Duodenal mucosa (tissue), 2 donors: ENCODE measurements around the gene GGCX.
"Not testable (repeated sequence)": the region's sequence is repeated elsewhere in the genome, so short reads cannot be mapped to it uniquely, and the experiment has no call there.

Source experiments
- H3K27ac ChIP-seq: one replicate; pipeline ENCODE4 v1.7.0; 2013; ENCODE audit warnings: low read depth, low read length
- H3K27me3 ChIP-seq, 2 donors: one replicate each; pipeline ENCODE4 v1.7.0; 2013; ENCODE audit warnings: low read length in 2 of 2, control low read depth in 1 of 2; ENCODE audit not compliant: insufficient read depth in 2 of 2, control insufficient read depth in 1 of 2
- H3K36me3 ChIP-seq, 2 donors: one replicate each; pipeline ENCODE4 v1.7.0; 2013; ENCODE audit warnings: low read length in 2 of 2, control low read depth in 1 of 2; ENCODE audit not compliant: insufficient read depth in 2 of 2, control insufficient read depth in 1 of 2
- H3K4me1 ChIP-seq, 2 donors: one replicate each; pipeline ENCODE4 v1.7.0; 2013; ENCODE audit warnings: low read length in 2 of 2, control low read depth in 1 of 2; ENCODE audit not compliant: insufficient read depth in 2 of 2, control insufficient read depth in 1 of 2
- H3K4me3 ChIP-seq, 2 donors: one replicate each; pipeline ENCODE4 v1.7.0; 2013; ENCODE audit warnings: low read length in 2 of 2, low read depth in 1 of 2
- H3K9ac ChIP-seq, 2 donors: one replicate each; pipeline ENCODE4 v1.7.0; 2013; ENCODE audit warnings: low read length in 2 of 2, low read depth in 1 of 2
- H3K9me3 ChIP-seq, 2 donors: one replicate each; pipeline ENCODE4 v1.7.0; 2013; ENCODE audit warnings: low read length in 2 of 2, control low read depth in 1 of 2; ENCODE audit not compliant: control insufficient read depth in 1 of 2

GGCX gene

DNA sequence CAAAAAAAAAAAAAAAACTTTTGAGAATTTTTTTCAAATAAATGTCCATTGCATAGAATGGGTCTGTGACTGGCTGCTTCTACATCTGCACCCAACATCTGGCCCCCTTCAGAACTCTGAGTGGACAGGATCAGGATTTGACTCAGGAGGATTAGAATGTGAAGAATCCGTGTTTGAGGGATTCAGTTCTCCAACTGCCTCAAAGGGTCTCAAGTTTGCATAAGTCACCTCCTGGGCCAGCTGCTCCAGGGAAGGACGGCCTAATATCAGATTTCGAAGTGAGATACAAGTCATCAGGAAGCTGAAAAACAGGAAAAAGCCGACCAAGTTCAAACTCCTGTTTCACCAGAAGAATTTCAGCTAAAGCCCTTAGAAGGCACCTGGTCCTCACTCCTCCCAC lies 11.5 kb downstream of the GGCX start:
- H3K27ac ChIP-seq, result peak overlapping the region; percentile 27
- no peaks in the 10 kb centered on the region for H3K9me3 ChIP-seq
- no peak overlapping the region for H3K4me3 ChIP-seq
- H3K4me1 ChIP-seq, result peaks cover 0 to 4% of the 10 kb centered on the region in 2 donors
- peaks cover 50 to 66% of the 10 kb centered on the region in 2 donors for H3K36me3 ChIP-seq
- no peak overlapping the region for H3K9ac ChIP-seq
- H3K27me3 ChIP-seq, result no peaks in the 10 kb centered on the region

DNA sequence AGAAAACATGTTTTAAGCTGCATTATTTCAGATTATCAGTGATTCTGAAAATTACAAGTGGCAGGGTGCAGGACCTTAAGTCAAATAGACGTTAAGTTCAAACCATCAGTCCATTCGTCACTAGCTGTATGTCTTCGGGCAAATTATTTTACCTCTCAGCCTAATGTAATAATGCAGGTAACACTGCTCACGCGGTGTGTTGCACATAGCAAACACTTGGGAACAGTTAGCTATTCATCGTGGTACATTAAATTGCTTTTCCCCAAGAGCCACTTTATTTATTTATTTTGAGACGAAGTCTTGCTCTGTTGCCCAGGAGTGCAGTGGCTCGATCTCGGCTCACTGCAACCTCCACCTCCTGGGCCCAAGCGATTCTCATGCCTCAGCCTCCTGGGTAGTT lies 12.2 kb downstream of the GGCX start:
- Histone ChIP-seq H3K9me3 (no peaks in the 10 kb centered on the region), H3K36me3 (peaks cover 44 to 68% of the 10 kb centered on the region in 2 donors), H3K27ac (no peak overlapping the region), H3K4me1 (peaks cover 0 to 4% of the 10 kb centered on the region in 2 donors), H3K4me3 (no peak overlapping the region), H3K27me3 (no peaks in the 10 kb centered on the region), H3K9ac (no peak overlapping the region)

DNA sequence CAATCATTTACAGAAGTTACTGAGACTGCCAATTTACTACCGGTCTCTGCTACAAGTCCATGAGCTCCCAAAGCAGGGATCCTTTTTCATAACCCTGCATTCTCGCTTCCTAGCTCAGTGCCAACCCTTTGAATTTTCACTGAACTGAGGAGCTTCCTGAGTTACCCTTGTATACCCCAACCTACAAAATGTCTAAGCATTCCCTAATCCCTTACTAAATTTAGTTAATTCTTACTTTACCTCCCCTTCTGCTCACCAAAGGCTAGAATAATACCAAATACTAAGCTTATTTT lies 12.7 kb downstream of the GGCX start:
- no peaks in the 10 kb centered on the region for H3K27me3 ChIP-seq
- no peak overlapping the region for H3K4me3 ChIP-seq
- no peak overlapping the region for H3K9ac ChIP-seq
- peaks cover 0 to 4% of the 10 kb centered on the region in 2 donors for H3K4me1 ChIP-seq
- H3K27ac ChIP-seq, result no peak overlapping the region
- peaks cover 41 to 70% of the 10 kb centered on the region in 2 donors for H3K36me3 ChIP-seq
- no peaks in the 10 kb centered on the region for H3K9me3 ChIP-seq

DNA sequence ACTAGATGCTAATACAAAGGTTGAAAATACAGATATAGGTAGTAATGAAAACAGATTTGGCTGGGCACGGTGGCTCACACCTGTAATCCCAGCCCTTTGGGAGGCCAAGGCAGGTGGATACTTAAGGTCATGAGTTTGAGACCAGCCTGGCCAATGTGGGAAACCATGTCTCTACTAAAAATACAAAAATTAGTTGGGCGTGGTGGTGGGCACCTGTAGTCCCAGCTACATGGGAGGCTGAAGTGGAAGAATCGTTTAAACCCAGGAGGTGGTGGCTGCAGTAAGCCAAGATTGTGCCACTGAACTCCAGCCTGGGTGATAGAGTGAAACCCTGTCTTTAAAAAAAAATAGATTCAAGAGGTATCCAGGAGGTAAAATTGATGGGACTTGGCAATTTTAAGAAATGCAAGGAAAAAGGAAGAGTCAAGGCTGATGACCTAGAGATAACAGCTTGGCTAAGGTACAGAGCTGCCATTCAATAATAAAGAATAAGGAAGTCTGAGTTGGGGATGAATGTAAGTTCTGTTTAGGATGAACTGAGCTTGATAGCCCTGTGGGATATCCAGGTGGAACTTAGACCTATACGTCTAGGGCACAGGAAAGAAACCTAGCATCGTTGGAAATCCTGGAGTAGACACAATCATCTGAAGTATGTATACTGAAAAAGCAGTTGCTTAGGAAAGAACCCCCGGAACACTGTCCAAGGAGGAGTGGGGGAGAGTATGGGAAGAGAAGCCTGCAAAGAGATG lies 13.3 kb downstream of the GGCX start:
- no peak overlapping the region for H3K4me3 ChIP-seq

DNA sequence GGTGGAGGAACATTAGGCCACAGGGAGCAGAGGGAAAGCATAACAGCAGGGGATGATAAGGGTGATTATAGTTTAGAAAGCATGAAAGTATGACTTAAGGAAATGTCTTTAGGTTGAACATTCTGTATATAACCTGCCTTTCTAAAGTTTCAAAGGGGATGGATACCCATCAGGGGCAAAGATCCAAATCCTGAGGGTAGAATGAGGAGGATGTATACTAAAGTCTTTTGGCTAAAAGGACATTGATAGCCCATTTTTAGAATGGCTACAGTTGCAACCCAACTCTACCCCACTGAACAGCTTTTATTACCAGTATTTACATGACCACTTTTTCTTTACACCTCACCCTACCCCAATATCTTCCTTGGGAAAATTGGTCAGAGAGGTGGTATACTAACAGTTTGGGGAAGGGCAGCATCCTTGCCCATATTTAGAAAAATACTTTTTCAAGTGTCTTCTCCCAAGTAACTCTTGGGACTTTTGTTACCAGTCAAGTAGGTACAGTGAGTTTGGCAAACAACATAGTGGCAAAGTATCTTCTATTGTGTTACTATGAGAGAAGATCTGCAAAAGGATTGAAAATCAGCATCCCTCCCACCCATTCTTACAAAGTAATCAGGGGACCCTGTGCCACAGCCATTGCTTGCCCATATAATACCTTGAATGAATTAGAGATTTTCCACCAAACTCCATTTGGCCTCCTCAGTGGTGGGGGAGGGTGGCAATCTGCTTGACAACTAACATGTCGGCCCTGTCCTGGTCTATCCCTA lies 14.0 kb downstream of the GGCX start:
- no peaks in the 10 kb centered on the region for H3K27me3 ChIP-seq
- H3K36me3 ChIP-seq, result peaks cover 41 to 72% of the 10 kb centered on the region in 2 donors
- H3K4me1 ChIP-seq, result peaks cover 6 to 10% of the 10 kb centered on the region in 2 donors
- H3K4me3 ChIP-seq, result no peak overlapping the region
- H3K9ac ChIP-seq, result no peak overlapping the region
- H3K9me3 ChIP-seq, result no peaks in the 10 kb centered on the region
- no peak overlapping the region for H3K27ac ChIP-seq

More for the DNA sequence above, 13.3 kb downstream of the GGCX start:
- Histone ChIP-seq H3K4me1 (peaks cover under 1 to 4% of the 10 kb centered on the region in 2 donors), H3K9me3 (no peaks in the 10 kb centered on the region), H3K27me3 (no peaks in the 10 kb centered on the region), H3K27ac (no peak overlapping the region), H3K9ac (no peak overlapping the region), H3K36me3 (peaks cover 41 to 72% of the 10 kb centered on the region in 2 donors)

DNA sequence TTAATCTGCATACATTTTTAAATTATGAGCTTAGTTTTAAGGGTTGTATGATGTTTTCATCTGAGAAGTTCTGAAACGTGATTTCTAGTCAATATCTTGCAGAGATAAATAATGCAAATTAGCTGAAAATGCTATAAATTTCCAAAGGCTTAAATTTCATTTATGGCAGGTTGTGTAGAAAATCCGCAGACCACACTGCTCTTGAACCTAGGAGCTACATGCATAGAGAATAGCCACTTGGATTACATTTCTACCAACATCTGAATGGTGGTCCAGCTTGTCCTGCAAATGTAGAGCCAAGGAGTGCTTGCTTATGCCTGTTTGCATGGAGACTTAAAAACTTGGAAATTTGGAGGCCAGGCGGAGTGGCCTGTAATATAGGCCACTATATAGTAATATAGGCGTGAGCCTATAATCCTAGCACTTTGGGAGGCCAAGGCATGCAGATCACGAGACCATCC lies 15.5 kb downstream of the GGCX start:
- no peak overlapping the region for H3K27ac ChIP-seq
- H3K4me3 ChIP-seq, result no peak overlapping the region
- no peaks in the 10 kb centered on the region for H3K9me3 ChIP-seq
- no peak overlapping the region for H3K9ac ChIP-seq
- peaks cover 19 to 20% of the 10 kb centered on the region in 2 donors for H3K4me1 ChIP-seq
- no peaks in the 10 kb centered on the region for H3K27me3 ChIP-seq
- H3K36me3 ChIP-seq, result peaks cover 38 to 75% of the 10 kb centered on the region in 2 donors

DNA sequence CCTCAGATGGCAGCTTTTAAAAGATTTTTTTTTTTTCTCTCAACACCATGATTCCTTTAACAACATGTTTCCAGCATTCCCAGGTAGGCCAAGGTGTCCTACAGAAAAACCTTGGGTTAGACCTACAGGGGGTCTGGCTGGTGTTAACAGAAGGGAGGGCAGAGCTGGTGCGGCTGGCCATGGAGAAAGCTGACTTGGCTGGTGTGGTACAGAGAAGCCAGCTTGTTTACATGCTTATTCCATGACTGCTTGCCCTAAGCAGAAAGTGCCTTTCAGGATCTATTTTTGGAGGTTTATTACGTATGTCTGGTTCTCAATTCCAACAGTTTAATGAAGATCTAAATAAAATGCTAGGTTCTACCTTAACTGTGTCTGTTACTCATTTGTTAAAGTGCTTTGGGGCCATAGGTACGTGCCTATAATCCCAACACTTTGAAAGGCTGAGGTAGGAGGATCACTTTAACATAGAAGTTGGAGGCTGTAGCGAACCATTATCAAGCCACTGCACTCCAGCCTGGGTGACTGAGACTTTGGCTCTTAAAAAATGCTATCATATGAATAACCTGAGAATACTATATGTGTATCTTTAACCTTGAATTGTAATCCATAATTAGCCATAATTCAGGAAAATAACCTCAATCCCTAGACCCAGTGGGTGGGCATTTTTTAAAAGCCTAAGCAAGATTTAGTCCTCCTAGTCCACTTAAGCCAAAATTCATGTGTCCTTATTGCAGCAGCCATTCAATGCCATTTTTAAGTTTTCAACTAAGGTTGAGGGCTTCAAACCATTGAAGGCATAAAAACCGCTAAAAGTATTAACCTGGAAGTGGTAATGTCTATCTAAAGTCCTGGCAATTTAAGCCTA lies 16.1 kb downstream of the GGCX start:
- Histone ChIP-seq H3K36me3 (peaks cover 36 to 68% of the 10 kb centered on the region in 2 donors), H3K4me1 (peaks cover 19 to 21% of the 10 kb centered on the region in 2 donors)
- H3K9ac ChIP-seq, H3K9me3 ChIP-seq, H3K4me3 ChIP-seq, H3K27me3 ChIP-seq, H3K27ac ChIP-seq: not testable (repeated sequence)

DNA sequence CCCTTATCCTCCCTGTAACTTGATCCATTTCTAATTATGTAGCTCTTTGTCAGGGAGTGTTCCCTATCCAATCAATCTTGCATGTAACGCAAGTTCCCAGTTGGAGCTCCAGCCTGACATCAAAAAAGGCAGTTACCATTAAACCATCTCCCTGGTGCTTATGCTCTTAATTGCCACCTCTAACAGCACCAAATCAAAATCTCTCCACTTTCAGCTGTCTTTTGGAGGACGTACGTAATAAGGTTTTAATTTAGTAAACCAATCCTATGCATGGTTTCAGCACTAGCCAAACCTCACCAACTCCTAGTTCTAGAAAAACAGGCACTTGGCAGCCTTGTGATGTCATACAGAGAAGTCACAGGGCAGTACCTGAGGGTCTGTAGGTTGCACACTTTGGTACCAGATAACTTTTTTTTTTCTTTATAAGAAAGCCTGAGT lies 17.0 kb downstream of the GGCX start:
- not testable (repeated sequence) for H3K9ac ChIP-seq, H3K27me3 ChIP-seq, H3K4me3 ChIP-seq, H3K9me3 ChIP-seq, H3K27ac ChIP-seq
- Histone ChIP-seq H3K36me3 (peaks cover 36 to 64% of the 10 kb centered on the region in 2 donors), H3K4me1 (peaks cover 19 to 24% of the 10 kb centered on the region in 2 donors)

DNA sequence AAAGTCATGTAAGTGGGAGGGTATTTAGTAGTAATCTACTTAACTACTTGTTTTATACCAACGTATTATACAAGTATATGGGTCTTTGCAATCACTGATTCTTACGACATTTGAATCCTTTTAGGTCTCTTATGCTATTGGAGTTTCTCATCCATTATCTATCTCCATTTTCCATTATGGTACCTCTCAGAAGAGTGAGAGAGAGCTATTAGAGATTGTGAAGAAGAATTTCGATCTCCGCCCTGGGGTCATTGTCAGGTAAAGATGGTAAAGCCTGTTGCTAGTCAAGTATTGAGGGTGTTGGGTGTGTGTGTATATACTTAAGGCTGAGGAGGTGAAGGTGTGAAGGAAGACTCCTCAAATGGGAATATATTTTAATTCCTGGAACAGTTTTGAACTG lies 18.5 kb downstream of the GGCX start:
- Histone ChIP-seq H3K27ac (no peak overlapping the region), H3K27me3 (no peaks in the 10 kb centered on the region), H3K4me1 (peaks cover 19 to 24% of the 10 kb centered on the region in 2 donors), H3K36me3 (peaks cover 36 to 60% of the 10 kb centered on the region in 2 donors), H3K9ac (no peak overlapping the region), H3K4me3 (no peak overlapping the region), H3K9me3 (no peaks in the 10 kb centered on the region)
